Measurements from ENCODE around the gene EMP2. TPM values are rescaled to one million over a fixed set of nuclear protein-coding genes. Genes with fewer than 3 reads are reported as not detected.

Gene EMP2
- total RNA-seq, 1 experiment from 2014 or later = 14.4 TPM

DNA sequence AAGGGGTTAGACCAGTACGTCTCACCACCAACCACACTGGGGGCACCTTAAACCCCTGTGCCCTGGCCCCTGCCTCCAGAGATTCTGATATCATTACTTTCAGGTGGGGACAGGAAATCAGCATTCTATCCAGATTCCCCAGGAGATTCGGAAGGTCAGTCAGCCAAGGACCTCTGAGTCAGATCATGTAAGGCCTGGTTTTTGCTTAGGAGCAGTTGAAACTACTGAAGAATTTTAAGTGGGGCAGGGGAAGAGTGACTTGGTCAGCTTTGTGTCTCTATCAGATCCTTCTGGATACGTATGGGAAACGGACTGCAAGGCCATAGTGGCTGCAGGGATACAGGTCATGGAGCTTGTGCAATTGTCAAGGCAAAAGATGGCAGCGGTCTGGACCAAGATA is 9.0 kb downstream of the EMP2 start:
- no peak overlapping the region for H3K4me2 ChIP-seq (ENCODE audit: insufficient read depth, insufficient read length, low read length)
- no peak overlapping the region for H2BK5ac ChIP-seq (ENCODE audit: insufficient read length, low read length)
- H2AK5ac ChIP-seq (ENCODE audit: insufficient read length, low read length) = no peak overlapping the region
- no peaks in the 10 kb centered on the region for H3K27me3 ChIP-seq (ENCODE audit: insufficient read depth, low read length)
- no peaks in the 10 kb centered on the region for H3K23me2 ChIP-seq (ENCODE audit: insufficient read length, low read depth, low read length, poor library complexity, severe bottlenecking)
- H3K23ac ChIP-seq (ENCODE audit: insufficient read length, low read depth, low read length) = no peak overlapping the region
- no CpG with 5 or more reads among the region's 5 CpGs for WGBS (ENCODE audit: extremely low coverage, insufficient read length, low lambda C conversion rate)
- Mint-ChIP-seq H3K4me1 (peaks cover 3 to 12% of the 10 kb centered on the region in 2 experiments), H3K4me3 (no peak overlapping the region), H3K36me3 (ENCODE audit: insufficient read depth in 1 of 3, low read depth in 3 of 3) (no peaks in the 10 kb centered on the region; a peak in 3 of 7 replicates), H3K9me3 (no peaks in the 10 kb centered on the region), H3K27ac (peak overlapping the region in 1 of 3 experiments; percentile 12; a peak in 2 of 7 replicates), H3K27me3 (ENCODE audit: low read depth) (no peaks in the 10 kb centered on the region; the same call in 1 of the 2 replicates)
- H2BK20ac ChIP-seq (ENCODE audit: low read depth, low read length, poor library complexity, severe bottlenecking) = no peak overlapping the region
- no peaks in the 10 kb centered on the region for H3K9me3 ChIP-seq (ENCODE audit: control insufficient read depth, low read depth, low read length)
- no peaks in the 10 kb centered on the region for H4K20me1 ChIP-seq (ENCODE audit: control insufficient read depth, insufficient read depth, insufficient read length)
- no peak overlapping the region for H2BK15ac ChIP-seq (ENCODE audit: low read depth, low read length)
- H3K18ac ChIP-seq (ENCODE audit: insufficient read length, low read depth, low read length) = no peak overlapping the region
- DNase-seq = no peak
- no peak overlapping the region for H4K5ac ChIP-seq (ENCODE audit: insufficient read length, low read depth, low read length)
- no peak for TF ChIP-seq CTCF (conservative IDR thresholded peaks at IDR 0.05)
- no peak overlapping the region for H4K91ac ChIP-seq (ENCODE audit: insufficient read length, low read depth, low read length)
- no peak overlapping the region for H3K4ac ChIP-seq (ENCODE audit: low read depth, low read length)
- no peak overlapping the region for H2BK12ac ChIP-seq (ENCODE audit: insufficient read length, low read depth, low read length)
- no peaks in the 10 kb centered on the region for H3K79me2 ChIP-seq (ENCODE audit: insufficient read depth, low read length)
- no peak overlapping the region for H4K8ac ChIP-seq (replicated peaks; ENCODE audit: insufficient read length, low read depth, low read length)
- no peak overlapping the region for H3T11ph ChIP-seq (ENCODE audit: low read length)
- H3K4me1 ChIP-seq (ENCODE audit: insufficient read depth, low read length) = no peaks in the 10 kb centered on the region
- no peak overlapping the region for H2AFZ ChIP-seq (ENCODE audit: low read length)
- H2BK120ac ChIP-seq (ENCODE audit: low read depth, low read length, poor library complexity, severe bottlenecking) = no peak overlapping the region
- H3K27ac ChIP-seq (ENCODE audit: insufficient read length, low read depth, low read length) = no peak overlapping the region
- no peak overlapping the region for H3K9ac ChIP-seq (ENCODE audit: extremely low read depth, insufficient read length, low read length)
- no peak overlapping the region for H3K56ac ChIP-seq (ENCODE audit: insufficient read length, low read depth, low read length)
- no peak overlapping the region for H3K14ac ChIP-seq (ENCODE audit: insufficient read depth, low read length)
- H3K79me1 ChIP-seq (ENCODE audit: insufficient read depth, low read depth, low read length, poor library complexity, severe bottlenecking) = no peaks in the 10 kb centered on the region

Data from H9 (cell line).